HepG2 (cell line): ENCODE measurements around the gene YIF1B. TPM values are rescaled to one million over a fixed set of nuclear protein-coding genes. Genes with fewer than 3 reads are reported as not detected.

Experiments used
- ATRX ChIP-seq: sonication (generic); formaldehyde crosslinking; IDR thresholded peaks from 2 replicates; pipeline ENCODE4 v1.4.0; 2020; ENCODE audit warnings: missing genetic modification reagents, borderline replicate concordance
- BCLAF1 ChIP-seq: fragments of 450-650 bp; IDR thresholded peaks from 2 replicates; pipeline ENCODE4 v1.6.1; 2017; ENCODE audit warnings: mild to moderate bottlenecking
- CENPBD1 ChIP-seq: sonication (generic); formaldehyde crosslinking; IDR thresholded peaks from 2 replicates; pipeline ENCODE4 v1.8.0; 2022; ENCODE audit warnings: missing genetic modification reagents, low read depth, mild to moderate bottlenecking, borderline replicate concordance
- ELF1 ChIP-seq: sonication (generic); formaldehyde crosslinking; IDR thresholded peaks from 2 replicates; pipeline ENCODE4 v1.4.0; 2020; ENCODE audit warnings: missing genetic modification reagents
- ELF3 ChIP-seq: IDR thresholded peaks from 2 replicates; pipeline ENCODE4 v1.6.1; 2016; ENCODE audit warnings: missing genetic modification reagents, missing compliant biosample characterization
- FOSL2 ChIP-seq: sonication (generic); formaldehyde crosslinking; IDR thresholded peaks from 2 replicates; pipeline ENCODE4 v1.4.0; 2020; ENCODE audit warnings: missing genetic modification reagents
- FOXP1 ChIP-seq, 2 experiments: fragments of 450-650 bp in 1 of 2; IDR thresholded peaks; 2 replicates each; pipeline ENCODE4 v1.6.1; 2017 to 2018; ENCODE audit warnings: antibody characterized with exemption in 1 of 2
- GFI1 ChIP-seq: sonication (generic); formaldehyde crosslinking; IDR thresholded peaks from 2 replicates; pipeline ENCODE4 v1.5.0; 2020; ENCODE audit warnings: missing genetic modification reagents, mild to moderate bottlenecking, borderline replicate concordance
- LCORL ChIP-seq, 2 experiments: fragments of 450-650 bp in 1 of 2; sonication (generic) in 1 of 2; formaldehyde crosslinking in 1 of 2; IDR thresholded peaks; 2 replicates each; pipeline versions ENCODE4 v1.5.0 to v1.6.1; 2017 to 2020; ENCODE audit warnings: antibody characterized with exemption in 1 of 2, missing genetic modification reagents in 1 of 2
- NFIB ChIP-seq: sonication (generic); formaldehyde crosslinking; IDR thresholded peaks from 2 replicates; pipeline ENCODE4 v1.9.0; 2021; ENCODE audit warnings: missing genetic modification reagents, mild to moderate bottlenecking, borderline replicate concordance
- RAD51 ChIP-seq: fragments of 450-650 bp; IDR thresholded peaks from 2 replicates; pipeline ENCODE4 v1.6.1; 2016; ENCODE audit warnings: borderline replicate concordance
- REST ChIP-seq, 2 experiments: IDR thresholded peaks; 2 replicates each; pipeline ENCODE4 v1.6.1; 2011 to 2012; ENCODE audit warnings: low read length in 2 of 2, borderline replicate concordance in 1 of 2, low read depth in 1 of 2, mild to moderate bottlenecking in 1 of 2, moderate library complexity in 1 of 2
- SCMH1 ChIP-seq: sonication (generic); formaldehyde crosslinking; IDR thresholded peaks from 2 replicates; pipeline ENCODE4 v1.9.0; 2021; ENCODE audit warnings: missing genetic modification reagents, mild to moderate bottlenecking, borderline replicate concordance
- SKIL ChIP-seq: sonication (generic); formaldehyde crosslinking; IDR thresholded peaks from 2 replicates; pipeline ENCODE4 v1.8.0; 2022; ENCODE audit warnings: missing genetic modification reagents, mild to moderate bottlenecking, moderate library complexity, borderline replicate concordance
- SP4 ChIP-seq: sonication (generic); formaldehyde crosslinking; IDR thresholded peaks from 2 replicates; pipeline ENCODE4 v1.8.1; 2023; ENCODE audit warnings: mild to moderate bottlenecking, missing genetic modification reagents
- SRY ChIP-seq: sonication (generic); formaldehyde crosslinking; IDR thresholded peaks from 2 replicates; pipeline ENCODE4 v1.8.0; 2022; ENCODE audit warnings: mild to moderate bottlenecking, missing genetic modification reagents
- TARDBP ChIP-seq: sonication (generic); formaldehyde crosslinking; IDR thresholded peaks from 2 replicates; pipeline ENCODE4 v1.8.0; 2022; ENCODE audit warnings: mild to moderate bottlenecking, missing genetic modification reagents
- TRIM24 ChIP-seq: sonication (generic); formaldehyde crosslinking; IDR thresholded peaks from 2 replicates; pipeline ENCODE4 v1.8.0; 2022; ENCODE audit warnings: mild to moderate bottlenecking, missing genetic modification reagents
- ZBTB20 ChIP-seq: sonication (generic); formaldehyde crosslinking; IDR thresholded peaks from 2 replicates; pipeline ENCODE4 v1.8.1; 2023; ENCODE audit warnings: missing genetic modification reagents, low read depth, mild to moderate bottlenecking, borderline replicate concordance
- ZNF256 ChIP-seq: sonication (generic); formaldehyde crosslinking; conservative IDR thresholded peaks from 2 replicates; pipeline ENCODE4 v1.4.0; 2020; ENCODE audit warnings: missing genetic modification reagents
- ZNF264 ChIP-seq: sonication (generic); formaldehyde crosslinking; IDR thresholded peaks from 2 replicates; pipeline ENCODE4 v1.4.0; 2020; ENCODE audit warnings: missing genetic modification reagents
- polyA plus RNA-seq, 8 experiments: library from polyadenylated mRNA; depleted of rRNA in 3 of 8; stranded (reverse) in 7 of 8; unstranded in 1 of 8; fragments of >200 nt; fragmentation: Illumina TruSeq in 4 of 8; extraction: Trizol in 4 of 8; gene quantifications; 2 replicates each; pipeline versions ENCODE4 v1.2.1 to v1.2.3, GENCODE V29; 2011 to 2016; ENCODE audit warnings: low read depth in 4 of 8, missing spikeins in 1 of 8, mixed read lengths in 1 of 8; ENCODE audit not compliant: insufficient read depth in 1 of 8
- total RNA-seq, 5 experiments: library from RNA; depleted of rRNA; stranded (reverse); fragments of >200 nt; fragmentation: Illumina TruSeq; extraction: Trizol; gene quantifications; 2 replicates each; pipeline ENCODE4 v1.2.3, GENCODE V29; 2016; ENCODE audit warnings: low read depth in 1 of 5

YIF1B gene
- total and polyA plus RNA-seq, 2 of the 13 experiments (the other 11 are each of a cell fraction or from before 2014, with no cell fraction given), result 41.4 to 85.2 TPM

GRCh38 chr19:38335949-38336637 lies 20.3 kb upstream of the YIF1B start (continued):
- no peak for TF ChIP-seq LCORL (IDR thresholded peaks at IDR 0.05)
- no peak; the same call in 1 of the 2 replicates for TF ChIP-seq LCORL (CRISPR knock-in tag; IDR thresholded peaks at IDR 0.05)
- TF ChIP-seq SP4 (CRISPR knock-in tag), result peak; percentile 57
- no peak for TF ChIP-seq FOSL2 (CRISPR knock-in tag)
- TF ChIP-seq SKIL, result 0 out of 2 replicates have a peak, but pooled peaks have one; percentile 41
- TF ChIP-seq GFI1, result no peak
- peak; percentile 56; the same call in 1 of the 2 replicates for TF ChIP-seq ELF1 (CRISPR knock-in tag)
- no peak; the same call in 1 of the 2 replicates for TF ChIP-seq TARDBP (CRISPR knock-in tag)
- no peak for TF ChIP-seq FOXP1 (IDR thresholded peaks at IDR 0.05)
- no peak for TF ChIP-seq FOXP1 (CRISPR knock-in tag; IDR thresholded peaks at IDR 0.05)
- TF ChIP-seq ZNF256, result no peak
- no peak for TF ChIP-seq REST (IDR thresholded peaks at IDR 0.05; ENCODE audit: borderline replicate concordance in 1 of 2, low read depth in 1 of 2, low read length in 2 of 2)
- TF ChIP-seq CENPBD1 (CRISPR knock-in tag), result no peak
- no peak for TF ChIP-seq TRIM24
- TF ChIP-seq ZBTB20, result no peak
- TF ChIP-seq ELF3 (CRISPR knock-in tag), result 0 out of 2 replicates have a peak, but pooled peaks have one; percentile 12
- no peak for TF ChIP-seq ATRX (CRISPR knock-in tag)
- TF ChIP-seq BCLAF1, result no peak
- TF ChIP-seq RAD51, result no peak
- no peak for TF ChIP-seq SRY (CRISPR knock-in tag)
- TF ChIP-seq ZNF264 (CRISPR knock-in tag), result no peak
- TF ChIP-seq SCMH1 (CRISPR knock-in tag), result no peak
- no peak for TF ChIP-seq NFIB (CRISPR knock-in tag)
